Esophagus (tissue), 2 donors: Measurements from ENCODE around the gene PPP1R13L. TPM values are rescaled to one million over a fixed set of nuclear protein-coding genes. Genes with fewer than 3 reads are reported as not detected.
"Not testable (repeated sequence)": the region's sequence is repeated elsewhere in the genome, so short reads cannot be mapped to it uniquely, and the experiment has no call there.

Experiments
- H3K27ac ChIP-seq, 2 donors: one replicate each; pipeline ENCODE4 v1.5.1; 2013; ENCODE audit warnings: low read depth in 2 of 2, mild to moderate bottlenecking in 2 of 2, inconsistent platforms in 1 of 2, low read length in 1 of 2, moderate library complexity in 1 of 2
- H3K27me3 ChIP-seq, 2 donors: one replicate each; pipeline ENCODE4 v1.6.1; 2013; ENCODE audit warnings: low read length in 2 of 2, control low read depth in 1 of 2, mild to moderate bottlenecking in 1 of 2; ENCODE audit not compliant: insufficient read depth in 2 of 2, control insufficient read depth in 1 of 2
- H3K36me3 ChIP-seq, 2 donors: one replicate each; pipeline ENCODE4 v1.6.1; 2013; ENCODE audit warnings: low read length in 1 of 2; ENCODE audit not compliant: control insufficient read depth in 2 of 2, insufficient read depth in 2 of 2
- H3K4me1 ChIP-seq, 2 donors: one replicate each; pipeline ENCODE4 v1.6.1; 2013; ENCODE audit warnings: low read length in 1 of 2; ENCODE audit not compliant: control insufficient read depth in 2 of 2, insufficient read depth in 2 of 2
- H3K4me3 ChIP-seq, 2 donors: one replicate each; pipeline ENCODE4 v1.5.1; 2013; ENCODE audit warnings: low read length in 2 of 2, mild to moderate bottlenecking in 2 of 2, low read depth in 1 of 2, moderate library complexity in 1 of 2
- H3K9me3 ChIP-seq, 2 donors: one replicate each; pipeline ENCODE4 v1.6.1; 2013; ENCODE audit warnings: mild to moderate bottlenecking in 2 of 2, low read depth in 1 of 2, low read length in 1 of 2, moderate library complexity in 1 of 2; ENCODE audit not compliant: control insufficient read depth in 2 of 2, insufficient read depth in 1 of 2
- WGBS, 2 donors: extraction: QIAGEN DNeasy Blood & Tissue Kit; methylation state at CpG; one replicate each; pipeline ENCODE4 v1.1.7; 2013; 5-methylcytosine and 5-hydroxymethylcytosine counted together
- polyA plus RNA-seq, 2 donors: library from polyadenylated mRNA; stranded (reverse); fragments of 200-250 nt; gene quantifications; one replicate each; pipeline ENCODE4 v1.2.3, GENCODE V29; 2013
- donor health status: healthy with polysubstance abuse.
- donor health status: Bipolar disorder and iron deficiency.

Gene PPP1R13L
- polyA plus RNA-seq, 2 donors = 163 to 233 TPM

DNA sequence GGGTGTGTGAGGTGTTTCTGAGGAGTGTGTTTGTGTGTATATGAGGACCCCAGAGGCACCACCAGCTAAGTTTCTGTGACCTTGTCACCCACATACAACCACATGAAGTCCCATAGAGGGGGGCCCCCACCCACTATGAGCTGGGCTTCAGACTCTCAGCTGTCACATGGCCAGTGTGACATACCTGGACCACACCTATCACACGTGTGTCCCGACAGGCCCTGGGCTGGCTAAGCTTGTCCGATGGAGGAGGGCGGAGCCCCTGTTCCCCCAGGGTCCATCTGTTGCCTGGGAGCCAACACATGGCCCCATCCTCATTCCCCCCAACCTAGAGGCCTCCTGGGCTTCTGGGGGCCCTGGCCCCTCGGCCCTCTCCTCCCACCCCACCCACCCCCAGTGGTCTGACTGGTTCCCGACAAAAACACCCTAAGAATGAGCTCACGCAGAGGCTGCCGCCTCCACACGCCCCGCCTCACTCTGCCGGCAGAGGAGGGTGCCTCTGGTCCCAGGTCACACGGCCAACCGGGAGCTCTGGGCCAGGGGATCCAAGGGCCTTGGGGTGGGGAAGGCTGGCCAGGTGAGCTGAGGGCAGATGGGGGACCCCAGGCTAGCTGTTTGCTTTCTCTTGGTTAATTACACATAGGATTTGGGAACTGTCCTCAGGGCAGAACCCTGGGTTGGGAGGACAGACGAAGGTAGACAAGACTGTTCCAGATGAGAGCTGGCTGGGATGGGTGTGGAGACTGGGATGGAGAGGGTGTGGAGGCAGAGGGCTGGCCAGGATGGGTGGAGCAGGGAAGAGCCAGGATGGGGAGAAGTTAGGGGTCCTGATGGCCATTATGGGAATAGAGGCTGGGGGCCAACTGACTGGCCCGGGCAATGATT lies 60.0 kb downstream of the PPP1R13L start:
- WGBS, 2 donors = 30 to 44% methylated on average over 15 of the region's 15 CpGs
- no peaks in the 10 kb centered on the region for H3K27me3 ChIP-seq
- H3K36me3 ChIP-seq = peaks cover 0 to 10% of the 10 kb centered on the region in 2 donors
- H3K27ac ChIP-seq = peak overlapping the region; percentile 77 to 86
- no peaks in the 10 kb centered on the region for H3K9me3 ChIP-seq
- peaks cover 0 to 8% of the 10 kb centered on the region in 2 donors for H3K4me1 ChIP-seq
- H3K4me3 ChIP-seq = peak overlapping the region in 1 of 2 donors; percentile 17

DNA sequence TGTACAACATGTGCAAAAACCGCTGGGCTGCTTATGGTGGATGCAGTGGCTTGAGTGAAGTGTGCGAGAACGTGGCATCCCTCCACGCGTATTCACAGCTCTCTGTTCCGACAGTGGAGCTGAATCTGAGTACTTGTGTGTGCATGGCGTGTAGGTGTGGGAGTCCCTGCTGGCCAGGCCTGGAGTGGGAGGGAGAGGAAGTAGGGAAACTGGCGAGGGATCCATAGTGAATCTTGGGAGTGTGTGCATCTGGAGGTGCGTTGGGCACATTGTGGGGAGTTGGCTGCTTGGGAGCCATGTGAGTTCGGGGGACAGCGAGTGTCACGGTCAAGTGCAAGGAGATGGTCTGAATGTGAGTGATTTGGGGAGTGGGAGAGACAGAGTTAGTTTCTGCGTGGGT lies 62.0 kb downstream of the PPP1R13L start:
- Histone ChIP-seq H3K27ac (no peak overlapping the region), H3K4me1 (peaks cover 0 to 8% of the 10 kb centered on the region in 2 donors), H3K36me3 (peaks cover 0 to 1% of the 10 kb centered on the region in 2 donors), H3K4me3 (no peak overlapping the region), H3K9me3 (no peaks in the 10 kb centered on the region), H3K27me3 (no peaks in the 10 kb centered on the region)
- WGBS, 2 donors = 78 to 80% methylated on average over 13 of the region's 13 CpGs

DNA sequence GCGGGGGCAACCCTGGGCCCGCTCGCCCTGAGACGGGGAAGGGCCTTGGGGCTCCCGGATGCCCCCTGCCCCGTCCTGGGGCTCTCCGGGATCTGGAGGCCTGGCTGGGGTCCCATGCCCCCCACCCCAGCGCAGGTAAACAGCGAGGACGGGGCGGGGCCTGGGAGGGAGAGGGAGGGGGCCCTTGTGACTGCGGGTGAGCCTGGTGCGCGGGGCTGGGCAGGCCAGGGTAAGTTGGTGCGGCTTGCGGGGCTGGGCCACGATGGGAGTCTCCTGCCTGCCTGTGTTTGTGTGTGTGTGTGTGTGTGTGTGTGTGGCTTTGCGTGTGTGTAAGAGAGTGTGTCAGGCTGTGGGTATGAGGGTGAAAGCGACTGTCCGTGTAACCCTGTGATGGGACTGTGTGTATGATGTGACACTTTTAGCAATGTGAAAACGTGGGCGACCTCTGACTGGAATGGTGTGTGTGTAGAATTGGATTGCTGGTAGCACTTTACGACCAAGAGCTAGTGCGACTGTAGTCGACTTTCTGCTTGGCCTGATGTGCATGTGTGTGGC lies 63.9 kb downstream of the PPP1R13L start:
- Histone ChIP-seq H3K27me3 (no peaks in the 10 kb centered on the region), H3K27ac (peak overlapping the region in 1 of 2 donors; percentile 51)

DNA sequence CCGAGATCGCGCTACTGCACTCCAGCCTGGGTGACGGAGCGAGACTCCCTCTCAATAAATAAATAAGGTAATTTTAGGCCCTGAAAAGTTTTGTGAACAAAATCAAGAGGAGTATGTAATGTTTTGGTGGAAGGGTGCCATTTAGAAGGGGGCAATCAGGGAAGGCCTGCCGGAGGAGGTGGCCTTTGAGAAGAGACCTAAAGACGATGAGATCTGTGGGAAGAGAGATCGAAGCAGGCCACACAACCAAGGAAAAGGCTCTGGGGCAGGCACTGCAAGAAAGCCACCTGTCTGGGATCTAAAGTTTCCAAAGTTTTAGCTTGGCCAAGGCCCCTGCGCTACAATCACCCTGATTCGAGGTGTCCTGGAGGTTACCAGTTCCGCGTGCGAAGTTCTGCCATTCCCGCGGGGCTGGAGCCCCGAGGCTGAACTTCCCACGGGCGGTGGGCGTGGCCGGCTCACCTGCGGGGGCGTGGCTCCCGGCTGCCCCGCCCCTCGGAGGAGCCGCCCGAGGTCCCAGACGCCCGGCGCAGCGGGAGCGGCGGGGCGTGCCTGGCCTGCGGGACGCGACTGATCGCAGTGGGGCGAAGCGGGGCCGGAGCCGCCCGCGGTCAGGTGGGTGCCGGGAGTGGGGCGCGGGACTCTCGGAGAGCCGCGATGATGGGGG lies 64.5 kb downstream of the PPP1R13L start, which contains the start of gene KLC3:
Gene KLC3, plus strand, starts transcription at position 519 of the 667 bp plus-strand sequence. CDS start 4,792 bp downstream, outside the sequence.
- peaks cover 0 to 5% of the 10 kb centered on the region in 2 donors for H3K4me1 ChIP-seq
- no peaks in the 10 kb centered on the region for H3K27me3 ChIP-seq
- WGBS, 2 donors = 11 to 14% methylated on average over 36 to 50 of the region's 50 CpGs
- H3K4me3 ChIP-seq = peak within 1 kb of the TSS; percentile 54 to 57
- no peaks in the 10 kb centered on the region for H3K9me3 ChIP-seq
- H3K27ac ChIP-seq = peak within 1 kb of the TSS in 1 of 2 donors; percentile 51
- H3K36me3 ChIP-seq = no peaks in the 10 kb centered on the region

More for the DNA sequence above, 63.9 kb downstream of the PPP1R13L start:
- Histone ChIP-seq H3K36me3 (no peaks in the 10 kb centered on the region), H3K4me1 (peaks cover 0 to 8% of the 10 kb centered on the region in 2 donors), H3K9me3 (no peaks in the 10 kb centered on the region), H3K4me3 (peak overlapping the region; percentile 54 to 57)
- WGBS, 2 donors = 9% methylated on average over 24 to 25 of the region's 25 CpGs

DNA sequence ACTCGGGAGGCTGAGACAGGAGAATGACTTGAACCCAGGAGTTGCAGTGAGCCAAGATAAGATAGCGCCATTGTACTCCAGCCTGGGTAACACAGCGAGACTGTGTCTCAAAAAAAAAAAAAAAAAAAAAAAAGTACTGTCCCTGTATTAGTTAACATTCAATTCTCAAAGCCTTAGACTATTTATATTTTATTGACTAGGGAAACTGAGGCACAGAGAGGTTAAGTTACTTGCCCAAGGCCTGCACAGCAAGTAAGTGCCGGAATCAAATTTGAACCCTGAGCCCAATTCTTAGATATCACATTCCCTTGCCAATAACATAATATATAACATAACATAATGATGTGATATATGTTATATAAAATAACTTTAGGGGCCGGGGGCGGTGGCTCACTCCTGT lies 65.2 kb downstream of the PPP1R13L start:
- H3K27me3 ChIP-seq = no peaks in the 10 kb centered on the region
- WGBS, 2 donors = 78 to 87% methylated on average over 6 of the region's 6 CpGs

DNA sequence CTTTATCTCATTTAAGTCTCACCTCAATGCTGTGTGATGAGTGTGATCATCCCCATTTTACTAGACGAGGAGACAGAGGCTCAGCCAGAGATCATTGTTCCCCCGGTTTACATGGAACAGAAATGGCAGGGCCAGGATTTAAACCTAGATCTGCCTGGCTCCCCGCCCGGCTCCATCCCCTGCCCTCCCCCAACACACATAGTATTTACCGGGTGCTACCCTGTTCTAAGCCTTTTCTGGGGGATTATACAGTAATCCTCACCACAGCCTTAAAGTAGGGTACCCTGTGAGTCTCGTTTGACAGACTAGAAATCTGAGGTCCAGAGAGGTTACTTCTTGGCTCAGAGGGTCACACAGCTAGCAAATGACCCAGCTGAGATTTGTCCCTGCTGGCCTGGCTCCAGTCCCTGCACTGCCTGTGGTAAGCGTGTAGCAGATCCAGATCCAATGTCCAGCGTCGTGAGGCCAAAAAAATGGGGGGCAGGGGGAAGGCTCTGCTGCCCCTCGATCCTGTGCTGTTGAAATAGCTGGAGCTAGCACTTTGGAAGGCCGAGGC lies 68.1 kb downstream of the PPP1R13L start:
- no peaks in the 10 kb centered on the region for H3K9me3 ChIP-seq
- H3K4me1 ChIP-seq = no peaks in the 10 kb centered on the region
- no peaks in the 10 kb centered on the region for H3K27me3 ChIP-seq
- H3K4me3 ChIP-seq = no peak overlapping the region
- H3K27ac ChIP-seq = no peak overlapping the region
- 64% methylated on average over 11 of the region's 11 CpGs for WGBS, 2 donors
- H3K36me3 ChIP-seq = no peaks in the 10 kb centered on the region

More for the DNA sequence above, 65.2 kb downstream of the PPP1R13L start:
- H3K36me3 ChIP-seq = no peaks in the 10 kb centered on the region
- peaks cover 0 to 2% of the 10 kb centered on the region in 2 donors for H3K4me1 ChIP-seq
- no peak overlapping the region for H3K27ac ChIP-seq
- H3K4me3 ChIP-seq = no peak overlapping the region
- no peaks in the 10 kb centered on the region for H3K9me3 ChIP-seq

DNA sequence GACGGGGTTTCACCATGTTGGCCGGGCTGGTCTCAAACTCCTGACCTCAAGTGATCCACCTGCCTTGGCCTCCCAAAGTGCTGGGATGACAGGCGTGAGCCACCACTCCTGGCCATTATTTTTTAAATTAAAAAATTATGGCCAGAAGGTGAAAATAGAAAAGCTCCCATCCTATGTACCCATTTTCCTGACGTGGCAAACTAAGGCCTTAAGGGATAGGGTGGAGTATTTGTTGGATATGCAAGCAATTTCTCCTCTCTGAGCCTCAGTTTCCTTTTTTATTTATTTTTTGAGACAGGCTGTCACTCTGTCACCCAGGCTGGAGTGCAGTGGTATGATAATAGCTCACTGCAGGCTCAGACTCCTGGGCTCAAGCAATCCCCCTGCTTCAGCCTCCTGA lies 70.0 kb downstream of the PPP1R13L start:
- not testable (repeated sequence) for H3K4me1 ChIP-seq, H3K36me3 ChIP-seq, H3K4me3 ChIP-seq, H3K27me3 ChIP-seq, H3K9me3 ChIP-seq, H3K27ac ChIP-seq
- 90 to 91% methylated on average over 4 of the region's 4 CpGs for WGBS, 2 donors

DNA sequence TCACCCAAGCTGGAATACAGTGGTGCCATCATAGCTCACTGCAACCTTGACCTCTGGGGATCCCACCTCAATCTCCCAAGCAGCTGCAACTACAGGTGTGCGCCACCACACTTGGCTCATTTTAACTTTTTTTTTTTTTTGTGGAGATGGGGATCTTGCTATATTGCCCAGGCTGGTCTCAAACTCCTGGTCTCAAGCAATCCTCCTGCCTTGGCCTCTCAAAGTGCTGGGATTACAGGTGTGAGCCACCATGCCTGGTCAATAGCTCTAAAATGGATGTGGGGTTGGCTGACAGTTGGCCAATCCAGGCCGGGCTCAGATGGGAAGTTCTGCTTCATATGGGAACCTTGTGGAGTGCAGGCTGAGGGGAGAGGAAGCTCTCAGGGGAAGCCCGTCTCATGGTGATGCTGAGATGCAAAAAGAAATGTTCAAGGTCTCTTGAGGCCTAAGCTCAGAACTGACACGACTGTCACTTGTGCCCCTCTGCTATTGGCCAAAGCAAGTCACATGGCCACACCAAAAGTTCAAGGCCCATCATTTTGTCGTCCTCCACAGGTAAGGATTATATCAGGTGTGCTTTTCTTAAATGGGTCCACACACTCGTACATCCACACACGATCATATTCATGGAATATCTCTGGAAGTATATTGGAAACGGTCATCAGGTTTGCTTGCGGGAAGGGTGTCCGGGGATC lies 71.1 kb downstream of the PPP1R13L start:
- 81 to 83% methylated on average over 10 of the region's 10 CpGs for WGBS, 2 donors
- H3K4me1 ChIP-seq = no peaks in the 10 kb centered on the region
- no peak overlapping the region for H3K27ac ChIP-seq
- H3K36me3 ChIP-seq = no peaks in the 10 kb centered on the region
- H3K9me3 ChIP-seq = no peaks in the 10 kb centered on the region
- no peak overlapping the region for H3K4me3 ChIP-seq
- no peaks in the 10 kb centered on the region for H3K27me3 ChIP-seq

DNA sequence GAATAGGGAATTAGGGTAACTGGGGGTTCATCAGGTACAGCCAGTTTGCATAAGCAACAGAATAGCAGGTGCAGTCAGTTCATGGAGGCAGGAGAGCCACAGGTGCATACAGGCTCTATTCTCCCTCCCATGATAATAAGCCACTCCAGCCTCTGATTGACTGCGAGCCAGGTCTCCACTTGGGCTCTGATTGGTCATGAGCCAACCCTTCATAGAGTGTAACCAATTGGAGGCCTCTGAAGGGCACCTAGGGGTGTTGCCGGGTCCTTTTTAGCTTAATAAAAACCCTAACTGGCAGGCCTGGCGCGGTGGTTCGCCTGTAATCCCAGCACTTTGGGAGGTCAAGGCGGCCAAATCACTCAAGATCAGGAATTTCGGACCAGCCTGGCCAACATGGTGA lies 73.5 kb downstream of the PPP1R13L start:
- Histone ChIP-seq H3K27ac (no peak overlapping the region), H3K4me1 (peaks cover 0 to under 1% of the 10 kb centered on the region in 2 donors), H3K9me3 (no peaks in the 10 kb centered on the region), H3K36me3 (no peaks in the 10 kb centered on the region), H3K4me3 (no peak overlapping the region), H3K27me3 (no peaks in the 10 kb centered on the region)
- WGBS, 2 donors = 85 to 86% methylated on average over 7 of the region's 7 CpGs
